Choroid plexus epithelial cell (primary cell): Measurements from ENCODE around the gene OR10G2.

Source experiments
- DNase-seq: peaks from one replicate; pipeline ENCODE4 v3.0.0-alpha.2; 2010; ENCODE audit warnings: low read depth
- H3K4me3 ChIP-seq: 2 replicates; pipeline ENCODE4 v1.5.1; 2011; ENCODE audit warnings: low read depth, mild to moderate bottlenecking, control low read depth, low read length, moderate library complexity
- TF ChIP-seq, protein P1 (sequence below): conservative IDR thresholded peaks from 2 replicates; pipeline ENCODE4 v1.5.1; 2011; ENCODE audit warnings: low read depth, mild to moderate bottlenecking, control low read depth, inconsistent platforms, low read length, moderate library complexity

Gene OR10G2

DNA sequence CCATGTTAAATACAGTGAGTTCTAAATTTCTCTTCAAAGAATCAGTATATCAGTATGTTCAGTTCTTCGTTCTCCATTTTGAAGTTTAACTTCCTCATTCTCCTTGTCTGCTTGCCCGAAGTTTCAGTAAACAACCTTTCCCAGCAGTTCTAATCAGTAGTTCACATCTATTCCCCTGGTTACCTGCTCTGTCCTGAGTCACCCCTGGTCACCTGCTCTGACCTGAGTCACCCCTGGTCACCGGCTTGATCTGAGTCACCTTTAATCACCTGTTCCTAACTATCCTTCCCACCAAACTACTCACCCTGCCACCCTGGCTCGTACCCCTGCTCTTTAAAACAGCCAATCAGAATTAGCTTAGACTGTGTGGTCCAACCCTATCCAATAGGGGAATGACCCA is 45.4 kb downstream of the OR10G2 start:
- no peak for DNase-seq
- H3K4me3 ChIP-seq: no peak overlapping the region
- TF ChIP-seq, protein P1, sequence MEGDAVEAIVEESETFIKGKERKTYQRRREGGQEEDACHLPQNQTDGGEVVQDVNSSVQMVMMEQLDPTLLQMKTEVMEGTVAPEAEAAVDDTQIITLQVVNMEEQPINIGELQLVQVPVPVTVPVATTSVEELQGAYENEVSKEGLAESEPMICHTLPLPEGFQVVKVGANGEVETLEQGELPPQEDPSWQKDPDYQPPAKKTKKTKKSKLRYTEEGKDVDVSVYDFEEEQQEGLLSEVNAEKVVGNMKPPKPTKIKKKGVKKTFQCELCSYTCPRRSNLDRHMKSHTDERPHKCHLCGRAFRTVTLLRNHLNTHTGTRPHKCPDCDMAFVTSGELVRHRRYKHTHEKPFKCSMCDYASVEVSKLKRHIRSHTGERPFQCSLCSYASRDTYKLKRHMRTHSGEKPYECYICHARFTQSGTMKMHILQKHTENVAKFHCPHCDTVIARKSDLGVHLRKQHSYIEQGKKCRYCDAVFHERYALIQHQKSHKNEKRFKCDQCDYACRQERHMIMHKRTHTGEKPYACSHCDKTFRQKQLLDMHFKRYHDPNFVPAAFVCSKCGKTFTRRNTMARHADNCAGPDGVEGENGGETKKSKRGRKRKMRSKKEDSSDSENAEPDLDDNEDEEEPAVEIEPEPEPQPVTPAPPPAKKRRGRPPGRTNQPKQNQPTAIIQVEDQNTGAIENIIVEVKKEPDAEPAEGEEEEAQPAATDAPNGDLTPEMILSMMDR: no peak
